ENCODE results near the gene THAP11.

GRCh38 chr16:67883872-67884261, 41.7 kb downstream of the THAP11 start:
- TF ChIP-seq POLR2AphosphoS5 (IDR thresholded peaks at IDR 0.05; ENCODE audit: low read depth, low read length) = no peak
- TF ChIP-seq CTCF (IDR thresholded peaks at IDR 0.05) = peak; percentile 91
- no peak for TF ChIP-seq YY1 (IDR thresholded peaks at IDR 0.05; ENCODE audit: low read depth)
- no peak for TF ChIP-seq REST (IDR thresholded peaks at IDR 0.05; ENCODE audit: low read depth, low read length)
- no peak for TF ChIP-seq FOXJ3 (CRISPR knock-in tag; IDR thresholded peaks at IDR 0.05)
- TF ChIP-seq FOXM1 (IDR thresholded peaks at IDR 0.05; ENCODE audit: low read depth) = no peak
- no peak for TF ChIP-seq TCF12 (IDR thresholded peaks at IDR 0.05)
- no peak for TF ChIP-seq GABPA (IDR thresholded peaks at IDR 0.05; ENCODE audit: low read depth)
- no peak for TF ChIP-seq RFX5 (IDR thresholded peaks at IDR 0.05; ENCODE audit: low read length)
- no peak for TF ChIP-seq RCOR1 (IDR thresholded peaks at IDR 0.05; ENCODE audit: low read length)
- peak; percentile 71 for TF ChIP-seq RAD21 (IDR thresholded peaks at IDR 0.05; ENCODE audit: low read length)
- no peak for TF ChIP-seq NRF1 (IDR thresholded peaks at IDR 0.05; ENCODE audit: low read depth, low read length)
- TF ChIP-seq MAX (IDR thresholded peaks at IDR 0.05; ENCODE audit: low read depth) = no peak
